T-helper 22 cell (primary cell): ENCODE data around the gene DNAH8.
"Not testable (repeated sequence)": the region's sequence is repeated elsewhere in the genome, so short reads cannot be mapped to it uniquely, and the experiment has no call there.

Source experiments
- DNase-seq: peaks from one replicate; pipeline ENCODE4 v3.0.0-alpha.2; 2020; ENCODE audit warnings: low read depth

The DNAH8 gene

DNA sequence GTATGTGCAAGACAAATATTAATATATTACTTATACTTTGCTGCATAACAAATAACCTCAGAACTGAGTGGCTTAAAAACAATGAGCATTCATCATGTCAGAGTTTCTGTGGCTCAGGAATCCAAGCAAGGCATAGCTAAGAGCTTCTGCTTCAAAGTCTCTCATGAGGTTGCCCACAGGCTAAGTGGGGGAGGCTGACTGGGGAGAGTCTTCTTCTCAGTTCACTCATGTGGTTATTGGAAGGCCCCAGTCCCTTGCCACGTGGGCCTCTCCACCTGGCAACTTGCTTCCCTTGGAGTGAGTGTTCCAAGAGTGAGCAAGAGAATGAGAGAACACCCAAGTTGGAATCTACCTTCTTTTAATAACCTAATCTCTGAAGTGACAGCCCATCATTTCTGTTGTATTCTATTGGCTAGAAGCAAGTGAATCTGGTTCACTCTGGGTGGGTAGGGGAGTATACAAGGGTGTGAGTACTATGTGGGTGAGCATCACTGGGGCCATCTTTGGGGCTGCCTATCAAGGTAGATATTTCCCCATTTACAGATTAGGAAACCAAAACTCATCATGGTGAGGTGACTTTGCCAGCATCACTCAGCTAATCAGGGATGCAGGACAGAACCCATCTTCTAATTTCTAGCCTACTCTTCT lies 36.0 kb downstream of the DNAH8 start:
- no peak for DNase-seq

DNA sequence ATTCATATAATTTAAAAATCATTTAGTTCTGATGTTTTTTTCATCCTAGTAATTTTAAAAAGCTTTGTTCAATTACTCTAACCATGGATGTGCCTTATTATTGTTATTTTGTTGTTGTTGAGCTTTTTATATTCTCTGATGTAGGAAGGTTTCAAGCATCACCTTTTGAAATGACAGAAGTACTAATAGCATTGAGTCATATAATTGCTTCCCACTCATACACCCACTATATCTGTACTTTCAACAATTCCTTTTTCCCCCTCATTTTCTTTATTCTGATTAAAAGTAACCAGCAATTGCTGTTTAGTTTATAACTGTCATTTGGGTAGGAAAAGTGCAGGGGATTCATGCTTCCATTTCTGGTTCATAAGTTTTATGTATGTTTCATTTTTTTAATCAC lies 38.6 kb downstream of the DNAH8 start:
- DNase-seq = no peak

GRCh38 chr6:38755207-38755606 lies 40.1 kb downstream of the DNAH8 start:
- DNase-seq = no peak

- DNase-seq = no peak
Measured at GRCh38 chr6:38755874-38756273, 40.8 kb downstream of the DNAH8 start.

DNA sequence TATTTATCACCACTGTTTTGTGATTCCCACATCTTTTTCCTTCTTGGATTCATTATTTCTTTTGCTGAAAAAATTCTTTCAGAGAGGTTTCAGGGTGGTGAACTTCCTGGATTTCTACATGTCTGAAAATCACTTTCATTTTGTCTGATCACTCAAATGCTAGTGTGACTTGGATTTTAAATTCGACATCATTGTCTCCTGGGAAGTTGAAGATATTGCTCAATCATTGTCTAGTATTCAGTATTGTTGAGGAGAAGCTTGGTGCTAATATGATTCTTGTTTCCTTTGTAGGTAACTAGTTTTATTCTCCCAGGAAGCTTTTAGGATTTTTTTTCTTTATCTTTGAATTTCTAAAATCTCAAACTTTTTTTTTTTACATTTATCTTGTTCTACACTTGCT lies 45.0 kb downstream of the DNAH8 start:
- DNase-seq = no peak

DNA sequence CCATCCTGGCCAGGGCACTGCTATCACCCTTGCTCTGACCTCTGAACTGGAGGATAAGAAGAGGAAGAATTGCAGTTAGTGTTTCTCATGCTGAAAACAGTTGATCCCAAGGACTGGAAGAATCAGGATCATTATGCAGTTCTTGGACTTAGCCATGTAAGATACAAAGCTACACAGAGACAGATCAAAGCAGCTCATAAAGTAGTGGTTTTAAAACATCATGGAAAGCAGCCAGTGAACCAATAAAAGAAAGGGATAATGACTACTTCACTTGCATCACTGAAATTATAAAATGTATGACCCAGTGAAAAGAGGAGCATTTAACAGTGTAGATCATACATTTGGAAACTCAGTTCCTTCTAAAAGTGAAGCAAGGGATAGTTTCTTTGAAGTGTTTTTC lies 47.7 kb downstream of the DNAH8 start:
- DNase-seq = no peak

DNA sequence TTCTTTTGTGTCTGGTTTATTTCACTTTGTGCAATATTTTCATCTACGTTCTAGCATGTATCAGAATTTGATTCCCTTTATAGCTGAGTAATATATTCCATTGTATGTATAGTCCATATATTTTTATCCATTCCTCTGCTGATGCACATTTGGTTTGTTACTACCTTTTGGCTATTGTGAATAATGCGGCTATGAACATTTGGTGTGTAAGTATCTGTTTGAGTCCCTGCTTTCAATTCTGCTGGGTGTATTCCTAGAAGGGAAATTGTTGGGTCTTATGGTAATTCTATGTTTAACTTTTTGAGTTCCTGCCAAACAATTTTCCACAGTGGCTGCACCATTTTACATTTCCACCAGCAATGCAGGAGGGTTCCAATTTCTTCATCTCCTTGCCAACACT lies 52.4 kb downstream of the DNAH8 start:
- DNase-seq = no peak

GRCh38 chr6:38773338-38773737 lies 58.2 kb downstream of the DNAH8 start:
- no peak for DNase-seq

DNA sequence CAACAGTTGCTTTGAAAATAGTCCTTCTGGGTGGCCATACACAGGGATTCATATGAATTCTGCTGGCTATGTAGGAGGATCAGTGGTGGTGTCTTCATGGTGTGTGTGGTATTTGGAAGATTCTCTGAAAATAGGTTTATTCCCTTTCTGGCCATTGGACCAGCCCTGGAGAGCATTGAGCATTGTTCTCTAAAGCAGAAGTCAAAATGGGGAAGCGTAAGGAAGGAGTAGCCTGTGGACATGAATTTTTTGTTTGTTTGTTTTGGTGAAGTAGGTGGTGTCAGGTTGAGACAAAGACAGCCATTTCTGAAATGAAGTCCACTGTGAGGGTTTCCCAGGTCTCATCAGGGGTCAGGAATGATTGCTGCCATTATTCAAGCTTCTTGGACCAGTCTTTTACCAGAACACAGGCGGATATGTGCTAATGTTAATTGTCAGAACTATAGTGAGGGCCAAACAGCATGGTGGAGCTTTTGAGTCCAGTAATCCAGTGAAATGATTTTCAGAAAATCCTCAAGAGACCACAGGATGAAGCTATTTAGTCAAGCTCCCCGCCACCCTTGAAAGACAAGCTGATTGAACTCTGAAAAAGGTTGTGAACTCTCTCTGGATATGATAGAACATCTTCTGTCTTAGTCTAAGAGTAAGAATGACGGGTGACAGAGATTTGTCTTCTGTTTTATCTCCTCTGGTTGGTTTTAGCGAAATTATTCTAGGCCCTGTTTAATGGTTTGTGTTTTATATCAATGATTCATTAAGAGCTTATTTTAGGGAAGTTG lies 60.0 kb downstream of the DNAH8 start:
- no peak for DNase-seq

DNA sequence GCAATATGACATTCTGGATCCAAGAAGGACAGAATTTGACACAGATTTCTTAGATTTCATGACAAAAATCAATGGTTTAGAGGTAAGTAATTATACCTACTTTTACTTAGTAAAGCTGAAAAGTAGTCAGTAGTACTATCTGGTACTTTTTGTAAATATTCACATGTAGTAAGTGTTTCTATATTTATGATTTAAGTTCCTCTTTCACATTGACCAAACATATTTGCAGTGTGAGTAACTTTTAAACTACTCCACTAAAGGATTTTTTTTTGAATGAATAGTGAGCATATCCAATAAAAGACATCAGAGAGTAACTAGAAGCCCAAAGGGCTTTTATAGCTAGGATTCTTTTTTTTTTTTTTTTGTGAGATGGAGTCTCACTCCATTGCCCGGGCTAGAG lies 60.8 kb downstream of the DNAH8 start:
- no peak for DNase-seq

GRCh38 chr6:38776515-38776914 lies 61.4 kb downstream of the DNAH8 start:
- no peak for DNase-seq

DNA sequence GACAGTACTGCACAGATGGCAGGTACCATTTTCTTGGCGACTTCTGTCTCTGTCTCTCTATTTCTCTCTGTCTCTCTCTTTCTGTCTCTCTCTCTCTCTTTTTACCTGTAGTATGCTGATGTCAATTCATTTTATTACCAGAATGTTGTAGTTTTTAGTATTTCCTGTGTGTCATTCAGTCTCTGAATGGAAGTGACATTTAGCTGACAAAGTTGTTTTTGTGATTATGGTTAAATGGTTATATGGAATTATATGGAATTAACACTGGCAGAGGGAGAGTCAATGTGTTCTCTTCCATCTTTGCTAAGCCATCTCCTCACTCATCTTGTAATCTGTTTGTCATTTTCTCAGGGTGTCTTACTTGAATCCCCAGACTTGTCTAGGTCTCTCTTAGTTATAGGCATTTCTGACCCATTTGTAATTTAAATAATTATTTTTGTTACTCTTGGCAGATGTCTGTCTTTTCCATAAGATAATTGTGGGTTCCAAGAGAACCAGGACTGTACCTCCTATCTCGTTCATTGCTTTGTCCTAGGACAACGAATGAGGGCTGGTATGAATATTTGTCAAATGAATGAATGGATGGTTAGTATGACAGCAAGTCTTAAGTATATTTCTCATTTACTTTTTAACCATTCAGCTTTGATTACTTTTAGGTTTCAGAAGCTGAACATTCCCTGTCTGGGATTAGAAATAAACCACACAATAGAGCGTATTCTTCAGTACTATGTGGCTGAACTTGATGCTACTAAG lies 64.4 kb downstream of the DNAH8 start:
- DNase-seq = no peak

DNA sequence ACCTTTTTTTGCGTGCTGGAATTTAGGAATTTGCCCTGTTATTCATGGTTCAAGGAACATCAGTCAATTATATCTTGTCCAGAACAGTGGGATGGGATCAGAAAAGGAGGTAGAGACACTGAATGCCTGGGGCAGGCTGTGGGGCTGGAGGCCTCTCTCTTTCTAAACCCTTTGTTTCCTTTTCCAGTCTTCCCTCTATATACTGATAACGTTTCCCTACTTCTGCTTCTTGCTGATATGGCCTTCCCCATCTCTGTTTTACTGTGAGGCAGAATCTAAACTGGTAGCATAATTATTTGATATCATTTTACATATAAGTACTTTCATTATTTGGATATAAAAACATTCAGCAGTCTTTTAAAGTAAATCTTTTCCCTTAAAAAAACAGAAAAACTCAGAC lies 67.5 kb downstream of the DNAH8 start:
- DNase-seq = no peak

DNA sequence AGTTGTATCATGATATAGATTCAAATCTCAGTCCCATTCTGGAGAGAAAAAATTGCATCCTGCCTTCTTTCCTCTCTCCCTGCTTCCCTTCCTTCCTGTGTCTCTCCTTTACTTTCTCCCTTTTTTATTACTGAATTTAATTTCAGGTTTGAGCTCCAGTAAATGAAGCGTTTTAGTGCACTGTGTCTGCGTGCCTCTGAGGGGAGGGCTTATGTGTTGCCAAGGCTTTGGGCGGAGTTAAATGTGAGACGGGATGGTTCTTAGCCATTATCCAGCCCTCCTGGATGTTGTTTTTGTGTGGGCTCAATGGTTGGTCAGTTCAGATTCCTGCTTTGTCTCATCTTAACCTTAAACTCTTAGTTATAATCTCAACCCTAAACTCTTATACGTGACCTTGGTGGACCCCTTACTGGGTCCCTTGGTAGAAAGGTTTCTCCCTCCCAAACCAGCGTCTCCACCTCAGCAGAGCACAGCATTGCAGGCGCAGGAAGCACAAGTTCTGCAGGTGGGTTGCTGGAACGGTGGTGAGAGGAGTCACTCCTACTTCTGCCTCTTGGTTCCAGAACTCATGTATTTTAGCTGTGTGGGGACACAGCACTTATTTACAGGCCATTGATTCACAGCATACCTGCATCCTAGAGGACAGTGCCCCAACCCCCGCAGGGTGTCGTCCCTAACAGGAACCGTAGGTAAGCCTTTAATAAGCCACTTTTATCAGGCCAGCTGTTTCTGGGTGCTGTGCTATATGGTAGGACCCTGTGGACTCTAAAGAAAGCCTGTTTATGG lies 68.5 kb downstream of the DNAH8 start:
- no peak for DNase-seq

GRCh38 chr6:38784506-38785235 lies 69.6 kb downstream of the DNAH8 start:
- no peak for DNase-seq

GRCh38 chr6:38786486-38786885 lies 71.4 kb downstream of the DNAH8 start:
- no peak for DNase-seq

DNA sequence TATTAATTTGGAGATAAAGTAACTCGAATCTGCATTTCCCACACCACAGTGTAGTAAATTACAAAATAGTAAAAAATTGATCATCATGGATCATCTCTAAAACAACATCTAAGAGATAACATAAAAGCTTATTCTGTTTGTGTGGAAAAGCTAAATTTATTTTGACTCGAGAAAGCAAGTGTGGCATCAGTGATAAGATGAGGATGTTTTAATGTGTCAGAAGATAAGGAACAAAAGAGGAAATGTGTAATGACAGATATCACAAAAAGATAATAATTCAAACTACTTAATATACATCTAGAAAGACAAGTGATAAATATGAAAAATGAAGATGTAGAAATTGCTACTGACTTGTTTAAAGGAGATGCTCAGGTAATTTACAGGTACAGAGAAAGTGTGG lies 74.1 kb downstream of the DNAH8 start:
- DNase-seq = no peak

- no peak for DNase-seq
Measured at GRCh38 chr6:38792356-38792755, 77.2 kb downstream of the DNAH8 start.

- DNase-seq = no peak
Measured at GRCh38 chr6:38794682-38795081, 79.6 kb downstream of the DNAH8 start.

- DNase-seq = no peak
Measured at GRCh38 chr6:38796006-38796405, 80.9 kb downstream of the DNAH8 start.

GRCh38 chr6:38796437-38796836 lies 81.3 kb downstream of the DNAH8 start:
- not testable (repeated sequence) for DNase-seq

- DNase-seq = no peak
Measured at GRCh38 chr6:38796850-38797249, 81.7 kb downstream of the DNAH8 start.
